Measurements from ENCODE around the gene CCDC122.

GRCh38 chr13:43794416-43794815, 85.1 kb downstream of the CCDC122 start:
- TF ChIP-seq CTCF (conservative IDR thresholded peaks at IDR 0.05) (no peak), EZH2 (IDR thresholded peaks at IDR 0.05; ENCODE audit: low read depth) (no peak)
